Stimulated activated CD8-positive, alpha-beta memory T cell treated with anti-CD3 and anti-CD28 coated beads, Interleukin-7, amount 100 ng/mL, for 24 hours (primary cell): ENCODE measurements around the gene TEAD1.

Source experiments
- DNase-seq: peaks from one replicate; pipeline ENCODE4 v3.0.0-alpha.2; 2020; ENCODE audit warnings: low read depth

TEAD1 gene

GRCh38 chr11:12811861-12812260 lies 137.6 kb downstream of the TEAD1 start:
- no peak for DNase-seq

GRCh38 chr11:12812849-12813248 lies 138.6 kb downstream of the TEAD1 start:
- no peak for DNase-seq

- DNase-seq, result no peak
Measured at GRCh38 chr11:12813371-12814225, 139.4 kb downstream of the TEAD1 start.

- DNase-seq, result no peak
Measured at GRCh38 chr11:12815129-12815480, 140.9 kb downstream of the TEAD1 start.

GRCh38 chr11:12815931-12816494 lies 141.8 kb downstream of the TEAD1 start:
- DNase-seq, result no peak

- DNase-seq, result no peak
Measured at GRCh38 chr11:12817681-12818332, 143.6 kb downstream of the TEAD1 start.

GRCh38 chr11:12818333-12819015 lies 144.3 kb downstream of the TEAD1 start:
- no peak for DNase-seq

GRCh38 chr11:12822392-12823022 lies 148.3 kb downstream of the TEAD1 start:
- no peak for DNase-seq

GRCh38 chr11:12824281-12825041 lies 150.2 kb downstream of the TEAD1 start:
- DNase-seq, result no peak

- DNase-seq, result no peak
Measured at GRCh38 chr11:12826441-12826840, 152.2 kb downstream of the TEAD1 start.

GRCh38 chr11:12827369-12827768 lies 153.1 kb downstream of the TEAD1 start:
- DNase-seq, result no peak

GRCh38 chr11:12827929-12828812 lies 153.9 kb downstream of the TEAD1 start:
- DNase-seq, result no peak

DNA sequence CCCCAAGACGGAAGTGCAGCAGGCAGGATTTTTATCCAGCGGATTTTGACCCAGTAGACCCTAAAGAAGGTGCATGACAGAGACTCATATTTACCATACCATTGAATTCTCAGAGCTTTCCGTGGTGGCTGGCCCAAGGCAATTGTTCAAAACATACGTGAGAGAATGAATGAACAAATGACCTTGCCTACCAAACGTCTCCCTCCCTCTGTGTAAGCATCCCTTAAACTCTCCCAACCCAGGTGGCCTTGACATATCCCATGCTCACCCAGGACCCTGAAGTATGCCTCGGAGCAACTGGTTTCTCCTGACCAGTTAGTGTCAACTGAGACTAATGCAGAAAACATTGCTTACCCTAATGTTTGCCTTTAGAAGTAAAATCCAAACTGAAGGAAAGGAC lies 154.9 kb downstream of the TEAD1 start:
- no peak for DNase-seq

DNA sequence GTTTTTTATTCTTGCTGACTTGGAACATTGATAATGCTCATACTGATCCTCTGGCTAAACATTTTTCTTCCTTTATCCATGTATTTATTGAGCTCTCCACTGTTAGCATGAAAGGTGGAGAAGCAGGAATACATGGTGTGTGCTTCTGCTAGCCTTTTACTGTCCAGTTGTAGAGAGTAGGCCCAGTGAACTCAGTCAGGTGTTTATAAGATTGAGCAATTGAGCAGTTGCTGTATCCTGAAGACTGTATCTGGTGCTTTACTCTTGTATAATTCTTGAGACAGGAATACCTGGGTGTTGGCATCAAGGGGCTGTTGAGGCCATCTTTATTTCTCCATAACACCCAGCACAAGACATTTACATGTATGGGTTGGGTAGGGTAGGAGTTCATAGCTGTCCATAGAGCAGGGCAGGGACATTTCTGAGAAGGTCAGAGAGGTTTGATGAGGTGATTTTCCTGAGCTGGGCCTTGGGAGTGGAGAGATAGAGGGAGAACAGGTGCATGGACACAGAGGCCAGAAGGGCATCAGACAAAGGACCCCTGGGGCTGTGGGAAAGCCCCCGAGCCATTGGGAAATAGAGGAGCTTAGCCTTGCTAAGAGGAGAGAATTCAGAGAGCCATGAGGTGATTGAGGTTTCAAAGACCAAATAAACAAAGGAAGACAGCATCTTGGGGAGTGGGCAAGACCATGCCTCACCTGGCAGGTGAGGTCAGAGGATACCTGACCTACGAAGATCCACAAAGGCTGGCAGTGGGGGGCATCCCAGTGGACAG lies 155.5 kb downstream of the TEAD1 start:
- no peak for DNase-seq

DNA sequence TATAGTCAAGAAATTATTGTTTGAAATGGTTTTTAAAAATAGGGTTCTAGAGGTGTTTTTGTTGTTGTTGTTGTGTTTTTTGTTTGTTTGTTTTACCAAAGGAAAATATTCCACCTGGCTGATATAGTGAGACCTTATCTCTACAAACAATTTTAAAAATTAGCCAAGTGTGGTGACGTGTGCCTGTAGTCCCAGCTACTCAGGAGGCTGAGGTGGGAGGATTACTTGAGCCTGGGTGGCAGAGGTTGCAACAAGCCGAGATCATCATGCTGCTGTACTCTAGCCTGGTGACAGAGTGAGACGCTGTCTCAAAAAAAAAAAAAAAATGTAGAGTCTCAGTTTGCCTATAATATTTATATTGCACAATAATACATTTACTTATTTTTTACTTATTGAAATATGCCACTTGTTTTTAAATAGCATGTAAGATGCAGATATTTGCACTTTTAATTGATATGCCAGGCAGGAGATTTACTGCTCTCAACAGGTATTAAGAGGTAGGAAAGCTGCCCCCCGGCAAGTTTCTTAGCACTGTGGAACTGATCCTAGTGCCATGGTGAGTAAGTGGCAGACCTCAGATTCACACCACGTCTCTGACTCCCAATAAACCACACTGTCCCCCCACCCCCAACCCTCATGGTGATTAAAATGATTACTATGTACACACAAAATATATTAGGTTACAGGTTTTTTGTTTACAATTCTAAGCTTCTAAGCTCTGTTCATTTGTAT lies 157.4 kb downstream of the TEAD1 start:
- DNase-seq, result no peak

DNA sequence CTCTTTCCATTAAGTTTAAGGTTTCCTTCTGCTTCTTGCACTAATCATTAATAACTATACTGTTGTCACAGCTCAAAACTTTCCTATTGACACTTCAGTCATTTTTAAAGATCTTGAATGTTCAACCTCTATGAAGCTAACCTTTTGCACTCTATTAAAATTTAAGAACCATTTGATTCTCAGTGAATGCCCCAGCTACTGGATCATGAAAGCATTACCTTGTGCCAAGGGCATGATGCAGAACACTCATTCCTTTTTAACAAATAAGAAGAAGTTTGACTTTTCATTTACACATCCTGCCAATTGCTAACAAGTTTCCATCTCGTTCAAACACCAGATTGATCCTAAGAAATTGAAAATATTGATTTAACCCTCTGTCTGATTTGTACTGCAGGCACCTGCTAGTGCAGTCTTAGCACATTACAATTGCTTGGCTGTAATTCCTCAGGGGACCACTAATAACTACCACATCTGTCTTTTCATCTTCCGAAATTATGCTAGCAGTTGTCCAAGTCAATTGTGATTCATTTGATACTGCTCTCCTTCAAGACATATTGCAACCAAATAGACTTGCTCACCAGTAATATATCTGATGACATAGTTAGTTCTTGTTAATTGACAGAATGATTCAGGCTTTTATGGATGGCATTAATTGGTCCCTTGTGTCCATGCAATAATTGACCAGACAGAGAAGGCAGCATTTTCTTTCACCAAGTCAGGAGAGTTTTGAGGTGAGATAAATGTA lies 158.4 kb downstream of the TEAD1 start:
- no peak for DNase-seq

GRCh38 chr11:12834166-12834565 lies 159.9 kb downstream of the TEAD1 start:
- DNase-seq, result no peak

GRCh38 chr11:12834630-12835029 lies 160.4 kb downstream of the TEAD1 start:
- no peak for DNase-seq
